Epidermal melanocyte (primary cell): Measurements from ENCODE around the gene DUS2.

Experiments
- DNase-seq: peaks from one replicate; pipeline ENCODE4 v3.0.0; 2011; ENCODE audit warnings: low spot score; ENCODE audit not compliant: insufficient read length

Gene DUS2

GRCh38 chr16:68126395-68126794, 103.3 kb downstream of the DUS2 start:
- DNase-seq, result no peak

- no peak for DNase-seq
These were observed 105.7 kb downstream of the DUS2 start for GRCh38 chr16:68128577-68129305.
